Endothelial cell of hepatic sinusoid (primary cell): ENCODE results near the gene KCTD4.

ENCODE experiments used
- in situ Hi-C: cut with HindIII; loops from 2 replicates; pipeline ENCODE4 v1.10.0; 2017; ENCODE audit warnings: low sequenced_read_pairs

KCTD4 gene

GRCh38 chr13:45179428-45179827, 21.4 kb downstream of the KCTD4 start:
- in situ Hi-C loops, result no loop called here

GRCh38 chr13:45178349-45179162, 22.3 kb downstream of the KCTD4 start:
- in situ Hi-C loops, result no loop called here

GRCh38 chr13:45174478-45174877, 26.4 kb downstream of the KCTD4 start:
- in situ Hi-C loops, result no loop called here

GRCh38 chr13:45168555-45168930, 32.3 kb downstream of the KCTD4 start:
- in situ Hi-C loops, result no loop called here

GRCh38 chr13:45167611-45168554, 33.0 kb downstream of the KCTD4 start:
- in situ Hi-C loops, result no loop called here

GRCh38 chr13:45166858-45167257, 34.0 kb downstream of the KCTD4 start:
- in situ Hi-C loops, result no loop called here

- in situ Hi-C loops, result no loop called here
These were observed 38.0 kb downstream of the KCTD4 start for GRCh38 chr13:45162821-45163220.

GRCh38 chr13:45162194-45162593, 38.7 kb downstream of the KCTD4 start:
- in situ Hi-C loops, result no loop called here

- in situ Hi-C loops, result no loop called here
These were observed 44.1 kb downstream of the KCTD4 start for GRCh38 chr13:45156565-45157361.

- in situ Hi-C loops, result no loop called here
These were observed 50.9 kb downstream of the KCTD4 start for GRCh38 chr13:45149964-45150363.

- in situ Hi-C loops, result no loop called here
These were observed 57.5 kb downstream of the KCTD4 start for GRCh38 chr13:45143346-45143751.
